HTR-8/SVneo (cell line): ENCODE measurements around the gene PKP3.
"Not testable (repeated sequence)": the region's sequence is repeated elsewhere in the genome, so short reads cannot be mapped to it uniquely, and the experiment has no call there.

ENCODE experiments used
- DNase-seq: peaks from one replicate; pipeline ENCODE4 v3.0.0; 2011; ENCODE audit warnings: low spot score, mixed read lengths; ENCODE audit not compliant: insufficient read length
- FAIRE-seq: peaks from 2 replicates; lab custom pipeline; 2011; peaks lifted over from hg19 to GRCh38; lab: Jason Lieb, UNC

Gene PKP3

DNA sequence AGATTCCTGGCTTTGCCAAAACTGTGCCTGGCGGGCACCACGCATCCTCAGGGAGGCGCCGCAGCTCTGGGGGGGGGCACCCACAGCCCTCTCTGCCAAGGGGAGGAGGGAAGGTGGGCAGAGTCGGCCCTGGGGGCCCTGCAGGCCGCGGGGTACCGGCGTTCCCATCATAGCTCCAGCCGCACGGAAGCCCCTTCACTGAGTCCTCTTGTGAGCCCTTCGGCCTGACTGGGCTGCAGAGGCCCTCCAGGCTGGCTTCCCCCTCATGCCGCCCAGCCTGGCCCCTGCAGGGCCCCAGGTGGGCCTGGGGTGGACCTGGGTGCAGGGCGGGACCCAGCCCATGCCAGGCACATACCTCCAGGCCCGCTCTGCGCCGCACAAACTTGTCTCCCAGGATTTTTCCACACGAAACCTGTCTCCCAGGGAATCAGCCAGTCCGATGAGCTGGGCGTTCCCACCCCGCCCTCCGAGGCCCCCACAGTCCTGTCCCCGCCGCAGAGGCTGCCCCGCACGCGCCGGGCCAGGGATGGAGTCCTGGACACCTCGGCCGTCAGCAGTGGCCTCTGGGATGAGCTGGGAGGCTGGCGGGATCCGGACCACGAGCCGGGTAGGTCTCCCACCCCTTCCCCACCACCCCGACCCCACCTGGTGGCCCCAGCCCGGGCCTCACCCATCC, 1.8 kb upstream of the PKP3 start:
- FAIRE-seq = no peak

DNA sequence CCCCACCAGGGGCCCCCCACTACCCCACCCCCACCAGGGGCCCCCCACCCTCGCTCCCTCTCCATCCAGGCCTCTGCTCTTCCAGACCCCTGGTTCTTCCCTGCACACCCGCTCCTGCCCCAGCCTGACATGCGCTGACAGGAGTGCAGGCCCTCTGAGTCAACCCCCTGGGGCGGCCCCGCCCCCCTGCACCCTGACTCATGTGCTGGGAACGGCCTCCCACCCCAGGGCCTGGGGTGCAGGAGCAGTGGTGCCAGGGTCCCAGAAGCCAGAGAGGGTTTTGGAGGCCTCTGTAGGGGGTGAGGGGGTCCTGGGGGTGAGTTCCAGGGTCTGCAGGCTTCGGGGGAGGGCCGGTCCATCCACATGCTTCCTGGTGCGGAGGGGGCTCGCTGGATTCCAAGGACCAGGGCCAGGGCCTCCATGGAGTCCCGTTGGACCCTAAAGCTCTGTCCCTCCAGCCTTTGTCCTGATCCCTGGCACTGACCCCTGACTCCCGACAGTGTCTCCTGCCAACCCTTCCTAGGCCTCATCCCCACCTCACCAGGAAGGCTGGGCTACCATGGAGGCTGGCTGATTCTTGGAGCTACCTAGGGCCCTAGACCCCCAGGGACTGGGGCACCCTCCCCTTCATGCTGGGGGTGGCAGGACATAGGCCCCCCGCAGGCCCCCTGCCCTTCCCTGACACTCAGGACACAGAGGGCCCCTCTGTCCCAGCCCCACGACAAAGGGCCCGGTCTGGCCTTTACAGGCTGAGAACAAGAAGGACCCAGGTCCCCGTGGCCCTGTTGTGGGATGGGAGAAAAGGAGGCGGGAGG, 583 bp upstream of the PKP3 start:
- FAIRE-seq = peak; percentile 93
- peak; percentile 99 for DNase-seq

More for the DNA sequence above, 1.8 kb upstream of the PKP3 start:
- no peak for DNase-seq

DNA sequence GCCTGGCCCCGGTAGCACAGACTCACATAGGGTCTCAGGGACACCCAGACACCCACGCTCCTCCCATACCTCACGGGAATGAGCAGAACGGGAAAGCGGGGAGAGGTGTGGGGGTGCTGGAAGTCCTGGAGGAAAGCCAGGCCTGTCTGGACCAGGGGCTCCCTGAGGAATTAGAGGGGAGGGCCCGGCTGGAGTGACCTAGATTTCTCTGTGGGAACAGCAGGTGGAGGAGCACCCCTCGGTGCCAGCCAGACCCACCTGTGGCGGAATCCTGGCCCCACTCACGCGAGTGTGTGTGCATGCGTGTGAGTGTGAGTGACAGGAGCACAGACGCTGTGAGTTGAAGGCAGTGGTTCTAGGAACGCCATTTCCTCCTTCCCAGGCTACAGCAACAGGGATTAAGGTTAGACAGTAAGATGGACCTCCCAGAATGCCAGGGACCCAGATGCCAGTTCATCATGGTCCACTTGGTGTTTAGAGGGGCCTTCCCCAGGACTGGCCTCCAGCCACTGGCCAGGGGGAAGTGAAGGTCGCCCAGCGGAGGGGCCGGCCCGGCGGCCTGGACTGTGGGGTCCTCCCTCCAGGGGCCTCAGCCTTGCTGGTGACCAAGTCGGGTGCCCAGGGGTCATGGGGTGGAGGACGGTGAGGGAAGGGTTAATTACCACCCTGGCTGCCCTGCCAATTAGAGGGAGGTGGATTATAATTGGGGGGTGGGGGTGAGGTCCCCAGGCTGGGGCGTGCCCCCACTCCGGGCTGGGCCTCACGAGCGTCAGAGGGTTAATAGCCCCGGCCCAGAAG, 1.0 kb downstream of the PKP3 start:
- DNase-seq = no peak
- peak; percentile 76 for FAIRE-seq

DNA sequence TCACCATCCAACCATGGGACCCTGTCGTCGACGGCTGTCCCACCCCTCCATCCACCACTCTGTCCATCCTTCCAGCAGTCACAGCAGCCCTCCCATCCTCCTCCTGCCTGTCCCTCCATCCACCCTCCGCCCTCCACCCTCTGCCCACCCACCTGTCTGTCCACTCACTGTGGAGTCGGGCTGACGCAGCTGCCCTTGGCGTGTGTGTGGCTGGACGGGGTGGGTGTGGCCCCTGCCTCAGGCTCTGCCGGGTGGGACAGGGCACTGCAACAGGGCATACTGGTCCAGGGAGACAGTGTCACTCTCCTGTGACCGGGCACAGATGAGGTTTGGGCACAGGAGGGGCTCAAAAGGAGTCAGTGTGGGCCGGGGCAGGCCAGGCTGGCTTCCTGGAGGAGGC, 1.9 kb downstream of the PKP3 start:
- FAIRE-seq (no peak), DNase-seq (no peak)

DNA sequence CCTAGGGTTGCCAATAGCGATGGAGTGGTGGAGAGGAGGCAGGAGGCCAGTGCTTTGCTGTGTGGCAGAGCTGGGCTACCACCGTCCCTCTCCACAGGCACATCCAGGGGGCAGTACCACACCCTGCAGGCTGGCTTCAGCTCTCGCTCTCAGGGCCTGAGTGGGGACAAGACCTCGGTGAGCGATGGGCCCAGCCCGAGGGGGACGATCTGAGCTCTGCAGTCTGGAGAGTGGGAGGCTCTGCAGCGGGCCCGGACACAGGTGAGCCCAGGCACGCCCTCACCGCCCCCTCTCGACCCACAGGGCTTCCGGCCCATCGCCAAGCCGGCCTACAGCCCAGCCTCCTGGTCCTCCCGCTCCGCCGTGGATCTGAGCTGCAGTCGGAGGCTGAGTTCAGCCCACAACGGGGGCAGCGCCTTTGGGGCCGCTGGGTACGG, 2.5 kb downstream of the PKP3 start:
- peak; percentile 49 for DNase-seq
- FAIRE-seq = peak; percentile 36

DNA sequence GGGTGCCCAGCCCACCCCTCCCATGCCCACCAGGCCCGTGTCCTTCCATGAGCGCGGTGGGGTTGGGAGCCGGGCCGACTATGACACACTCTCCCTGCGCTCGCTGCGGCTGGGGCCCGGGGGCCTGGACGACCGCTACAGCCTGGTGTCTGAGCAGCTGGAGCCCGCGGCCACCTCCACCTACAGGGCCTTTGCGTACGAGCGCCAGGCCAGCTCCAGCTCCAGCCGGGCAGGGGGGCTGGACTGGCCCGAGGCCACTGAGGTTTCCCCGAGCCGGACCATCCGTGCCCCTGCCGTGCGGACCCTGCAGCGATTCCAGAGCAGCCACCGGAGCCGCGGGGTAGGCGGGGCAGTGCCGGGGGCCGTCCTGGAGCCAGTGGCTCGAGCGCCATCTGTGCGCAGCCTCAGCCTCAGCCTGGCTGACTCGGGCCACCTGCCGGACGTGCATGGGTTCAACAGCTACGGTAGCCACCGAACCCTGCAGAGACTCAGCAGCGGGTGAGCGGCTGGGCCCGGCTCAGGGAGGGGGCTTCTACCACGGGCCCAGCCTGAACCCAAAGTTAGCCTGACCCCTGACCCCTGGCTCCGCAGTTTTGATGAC, 3.0 kb downstream of the PKP3 start:
- no peak for FAIRE-seq
- DNase-seq = no peak

DNA sequence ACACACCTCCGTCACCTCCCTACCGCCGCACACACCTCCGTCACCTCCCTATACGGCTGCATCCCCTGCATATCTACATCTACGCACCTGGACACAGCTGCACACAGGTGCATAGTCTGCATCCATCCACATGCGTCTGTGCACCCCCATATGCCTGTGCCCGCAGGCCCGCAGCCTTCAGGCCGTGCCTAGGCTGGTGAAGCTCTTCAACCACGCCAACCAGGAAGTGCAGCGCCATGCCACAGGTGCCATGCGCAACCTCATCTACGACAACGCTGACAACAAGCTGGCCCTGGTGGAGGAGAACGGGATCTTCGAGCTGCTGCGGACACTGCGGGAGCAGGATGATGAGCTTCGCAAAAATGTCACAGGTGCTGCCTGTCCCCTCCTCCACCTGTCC, 4.8 kb downstream of the PKP3 start:
- FAIRE-seq (peak; percentile 26), DNase-seq (no peak)

DNA sequence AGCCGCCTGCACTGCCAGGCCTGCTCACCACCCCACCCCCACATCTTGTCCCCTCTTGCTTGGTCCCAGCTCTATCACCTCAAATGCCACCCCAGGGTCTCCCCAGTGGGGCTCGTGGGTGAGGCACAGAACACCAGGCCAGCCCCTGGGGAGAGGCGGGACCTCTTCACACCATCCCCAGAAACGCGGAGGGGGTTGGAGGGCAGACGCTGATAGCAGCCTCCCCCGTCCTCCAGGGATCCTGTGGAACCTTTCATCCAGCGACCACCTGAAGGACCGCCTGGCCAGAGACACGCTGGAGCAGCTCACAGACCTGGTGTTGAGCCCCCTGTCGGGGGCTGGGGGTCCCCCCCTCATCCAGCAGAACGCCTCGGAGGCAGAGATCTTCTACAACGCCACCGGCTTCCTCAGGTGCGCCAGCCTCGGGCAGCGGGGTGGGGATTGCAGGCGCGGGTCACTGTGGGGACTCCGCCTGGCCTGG, 5.8 kb downstream of the PKP3 start:
- no peak for FAIRE-seq
- no peak for DNase-seq

DNA sequence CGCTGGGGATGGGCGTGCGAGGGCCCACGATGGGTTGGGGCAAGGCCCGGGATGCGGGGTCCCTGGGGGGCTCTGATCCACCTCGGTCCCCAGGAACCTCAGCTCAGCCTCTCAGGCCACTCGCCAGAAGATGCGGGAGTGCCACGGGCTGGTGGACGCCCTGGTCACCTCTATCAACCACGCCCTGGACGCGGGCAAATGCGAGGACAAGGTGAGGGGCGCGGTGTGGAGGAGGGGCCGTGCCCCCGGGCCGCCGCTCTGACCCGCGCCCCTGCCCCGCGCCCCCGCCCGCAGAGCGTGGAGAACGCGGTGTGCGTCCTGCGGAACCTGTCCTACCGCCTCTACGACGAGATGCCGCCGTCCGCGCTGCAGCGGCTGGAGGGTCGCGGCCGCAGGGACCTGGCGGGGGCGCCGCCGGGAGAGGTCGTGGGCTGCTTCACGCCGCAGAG, 6.3 kb downstream of the PKP3 start:
- FAIRE-seq (no peak), DNase-seq (no peak)

DNA sequence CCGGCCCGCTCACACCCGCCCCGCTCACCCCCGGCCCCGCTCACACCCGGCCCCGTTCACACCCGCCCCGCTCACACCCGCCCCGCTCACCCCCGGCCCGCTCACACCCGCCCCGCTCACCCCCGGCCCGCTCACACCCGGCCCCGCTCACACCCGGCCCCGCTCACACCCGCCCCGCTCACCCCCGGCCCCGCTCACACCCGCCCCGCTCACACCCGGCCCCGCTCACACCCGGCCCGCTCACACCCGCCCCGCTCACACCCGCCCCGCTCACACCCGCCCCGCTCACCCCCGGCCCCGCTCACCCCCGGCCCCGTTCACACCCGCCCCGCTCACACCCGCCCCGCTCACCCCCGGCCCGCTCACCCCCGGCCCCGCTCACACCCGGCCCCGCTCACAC, 7.2 kb downstream of the PKP3 start:
- not testable (repeated sequence) for DNase-seq, FAIRE-seq

DNA sequence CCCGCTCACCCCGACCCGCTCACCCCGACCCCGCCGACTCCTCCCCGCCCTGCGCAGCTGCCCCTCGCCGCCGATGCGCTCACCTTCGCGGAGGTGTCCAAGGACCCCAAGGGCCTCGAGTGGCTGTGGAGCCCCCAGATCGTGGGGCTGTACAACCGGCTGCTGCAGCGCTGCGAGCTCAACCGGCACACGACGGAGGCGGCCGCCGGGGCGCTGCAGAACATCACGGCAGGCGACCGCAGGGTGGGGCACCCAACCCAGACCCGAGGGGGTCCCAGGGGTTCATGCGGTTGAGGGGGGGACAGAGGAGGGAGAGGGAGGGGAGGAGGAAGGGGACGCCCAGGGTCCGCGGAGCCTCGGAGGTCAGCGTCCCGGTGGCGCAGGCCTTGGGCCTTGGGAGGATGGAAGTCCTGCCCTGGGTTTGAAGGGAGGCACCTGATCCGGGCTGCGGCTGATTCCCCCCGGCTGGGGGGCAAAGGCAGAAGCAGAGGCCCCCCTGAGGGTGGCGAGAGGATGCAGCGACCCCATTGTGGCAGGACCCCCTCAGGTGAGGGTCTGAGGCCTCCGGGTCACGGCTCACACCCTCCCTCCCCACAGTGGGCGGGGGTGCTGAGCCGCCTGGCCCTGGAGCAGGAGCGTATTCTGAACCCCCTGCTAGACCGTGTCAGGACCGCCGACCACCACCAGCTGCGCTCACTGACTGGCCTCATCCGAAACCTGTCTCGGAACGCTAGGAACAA, 9.2 kb downstream of the PKP3 start:
- DNase-seq (no peak), FAIRE-seq (no peak)

DNA sequence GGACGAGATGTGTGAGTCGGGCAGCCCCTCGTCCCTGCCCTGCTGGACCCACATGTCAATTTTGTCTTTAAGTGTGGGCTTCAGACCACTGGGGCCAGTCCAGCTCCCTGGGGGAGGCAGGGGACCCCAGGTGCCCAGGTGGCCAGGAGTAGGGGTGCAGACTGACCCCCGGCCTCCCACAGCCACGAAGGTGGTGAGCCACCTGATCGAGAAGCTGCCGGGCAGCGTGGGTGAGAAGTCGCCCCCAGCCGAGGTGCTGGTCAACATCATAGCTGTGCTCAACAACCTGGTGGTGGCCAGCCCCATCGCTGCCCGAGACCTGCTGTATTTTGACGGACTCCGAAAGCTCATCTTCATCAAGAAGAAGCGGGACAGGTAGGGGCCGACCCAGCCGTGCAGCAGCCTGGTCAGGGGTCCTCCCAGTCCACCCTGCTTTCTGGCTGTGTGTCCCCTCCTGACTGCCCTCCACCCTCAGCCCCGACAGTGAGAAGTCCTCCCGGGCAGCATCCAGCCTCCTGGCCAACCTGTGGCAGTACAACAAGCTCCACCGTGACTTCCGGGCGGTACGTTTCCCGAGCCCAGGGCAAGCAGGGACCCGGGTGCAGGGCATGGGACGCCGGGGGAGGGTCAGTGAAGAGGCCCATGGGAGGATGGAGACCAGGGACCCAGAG, 9.9 kb downstream of the PKP3 start:
- DNase-seq = no peak
- FAIRE-seq = no peak

DNA sequence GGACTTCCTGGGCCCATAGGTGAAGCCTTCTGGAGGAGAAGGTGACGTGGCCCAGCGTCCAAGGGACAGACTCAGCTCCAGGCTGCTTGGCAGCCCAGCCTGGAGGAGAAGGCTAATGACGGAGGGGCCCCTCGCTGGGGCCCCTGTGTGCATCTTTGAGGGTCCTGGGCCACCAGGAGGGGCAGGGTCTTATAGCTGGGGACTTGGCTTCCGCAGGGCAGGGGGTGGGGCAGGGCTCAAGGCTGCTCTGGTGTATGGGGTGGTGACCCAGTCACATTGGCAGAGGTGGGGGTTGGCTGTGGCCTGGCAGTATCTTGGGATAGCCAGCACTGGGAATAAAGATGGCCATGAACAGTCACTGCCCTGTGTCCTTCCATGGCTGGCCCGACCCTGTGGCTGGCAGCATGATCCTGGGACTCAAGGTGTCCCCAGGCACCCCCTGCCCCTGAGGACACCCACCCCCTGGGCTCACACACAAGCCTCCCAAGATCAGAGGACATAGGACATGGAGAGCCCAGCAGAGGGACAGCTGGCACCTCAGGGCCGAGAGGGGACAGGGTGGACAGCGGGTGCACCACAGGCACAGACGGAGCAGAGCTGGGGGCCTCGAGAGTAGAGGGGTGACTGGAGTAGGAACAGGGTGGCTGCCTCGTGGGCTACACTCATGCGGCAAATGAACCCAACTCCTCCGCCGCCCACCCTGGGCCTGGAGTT, 10.7 kb downstream of the PKP3 start:
- DNase-seq = no peak
- FAIRE-seq = no peak

DNA sequence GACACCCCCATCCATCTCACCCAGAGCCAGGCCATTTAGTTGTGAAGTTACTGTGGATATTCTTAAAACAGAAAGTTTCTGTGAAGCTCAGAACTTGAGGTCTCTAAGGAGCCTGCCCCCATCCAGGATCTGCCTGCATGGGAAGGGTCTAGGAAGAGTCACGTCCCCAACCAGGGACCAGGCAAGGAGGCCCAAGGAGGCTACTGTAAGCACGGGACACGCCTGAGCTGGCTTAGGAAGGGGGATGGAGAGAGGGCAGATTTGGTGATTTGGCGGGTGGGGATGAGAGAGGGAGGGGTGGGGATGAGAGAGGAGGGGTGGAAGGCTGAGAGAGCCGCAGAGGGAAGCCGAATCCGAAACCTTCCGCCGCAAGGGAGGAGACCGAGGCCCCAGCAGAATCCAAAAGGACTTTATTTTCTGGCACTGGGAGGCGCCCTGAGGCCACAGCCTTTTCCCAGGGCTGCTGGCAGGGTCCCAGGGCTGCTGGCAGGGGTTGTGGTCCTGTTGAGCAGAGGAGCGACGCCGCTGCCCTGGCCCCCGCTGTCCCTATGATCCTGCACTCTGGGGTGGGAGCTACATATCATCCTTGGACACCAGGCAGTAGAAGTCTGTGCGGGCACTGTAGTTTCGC, 11.4 kb downstream of the PKP3 start:
- no peak for FAIRE-seq
- DNase-seq = no peak

DNA sequence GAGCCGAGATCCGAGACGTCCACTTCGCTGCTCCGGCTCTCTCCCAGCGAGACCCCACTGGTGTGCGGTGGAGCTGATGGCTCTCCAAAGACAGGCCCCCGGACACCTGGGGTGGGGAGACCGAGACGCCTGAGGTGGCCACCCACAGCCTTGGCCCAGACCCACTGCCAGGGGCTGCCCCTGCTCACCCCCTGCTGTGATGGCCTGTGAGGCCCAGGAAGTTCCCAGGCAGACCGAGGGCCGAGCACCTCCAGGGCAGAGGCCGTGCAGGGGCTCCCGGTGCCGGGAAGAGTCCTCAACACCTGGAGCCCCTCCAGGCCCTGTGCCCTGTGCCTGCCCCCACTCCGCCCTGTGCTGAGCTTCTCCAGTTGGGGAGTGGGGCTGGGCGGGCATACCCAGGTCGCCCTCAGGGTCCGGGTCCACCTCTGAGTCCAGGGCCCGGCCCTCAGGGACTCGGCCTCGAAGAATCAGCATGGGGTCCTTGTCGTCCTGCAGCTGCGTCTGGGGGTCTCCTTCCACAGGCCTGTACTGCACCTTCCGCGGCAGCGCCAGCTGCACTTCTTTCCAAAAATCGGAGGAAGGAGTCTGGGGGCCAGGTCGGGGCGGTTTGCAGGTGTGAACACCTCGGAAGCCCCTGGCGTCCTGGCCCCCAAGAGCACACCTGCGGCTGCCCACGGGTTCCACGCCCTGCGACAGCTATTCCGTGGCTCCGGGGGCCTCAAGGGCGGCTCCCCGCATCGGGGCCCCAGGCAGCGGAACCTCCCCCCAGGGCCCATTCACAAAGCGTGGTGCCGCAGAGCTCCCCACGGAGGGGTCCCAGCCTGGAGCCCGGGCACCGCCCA, 12.2 kb downstream of the PKP3 start:
- FAIRE-seq = no peak
- DNase-seq = no peak

DNA sequence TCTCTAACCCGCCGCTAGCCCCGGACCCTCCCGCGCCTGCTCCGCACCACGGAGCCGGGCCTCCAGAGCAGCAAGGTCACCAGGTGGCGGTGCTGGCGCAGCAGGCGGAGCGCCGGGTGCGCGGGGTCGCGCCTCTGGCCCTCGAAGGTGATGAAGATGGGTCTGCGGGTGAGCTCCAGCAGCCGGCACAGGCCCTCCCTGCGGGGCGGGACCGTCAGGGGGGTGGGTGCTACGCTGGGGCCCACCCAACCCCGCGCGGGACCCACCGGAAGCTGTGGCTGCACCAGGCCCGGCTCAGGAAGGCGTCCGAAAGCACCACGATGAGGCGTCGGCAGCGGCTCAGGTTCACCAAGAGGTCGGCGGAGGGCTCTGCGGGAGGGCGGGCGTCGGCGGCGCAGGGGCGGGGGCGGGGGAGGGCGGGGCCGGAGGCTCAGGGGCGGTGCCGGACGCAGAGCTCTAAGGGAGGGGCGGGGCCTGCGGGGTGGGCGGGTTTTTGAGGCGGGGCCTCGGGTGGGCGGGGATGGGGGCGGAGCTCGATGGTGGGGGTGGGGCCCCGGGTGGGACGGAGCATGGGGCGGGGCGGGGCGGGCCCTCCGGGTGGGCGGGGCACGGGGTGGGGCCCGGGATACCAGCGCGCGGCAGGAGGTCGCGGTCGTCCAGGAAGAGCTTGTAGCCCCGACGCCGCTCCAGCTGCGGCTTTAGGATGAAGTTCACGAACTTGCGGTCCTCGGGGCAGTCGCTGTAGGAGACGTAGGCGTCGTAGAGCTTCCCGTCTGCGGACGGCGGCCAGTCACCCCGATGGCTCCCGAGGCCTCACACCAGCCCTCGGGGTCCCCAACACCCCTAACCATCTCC, 13.0 kb downstream of the PKP3 start:
- FAIRE-seq = no peak

More for the DNA sequence above, 13.0 kb downstream of the PKP3 start:
- peak; percentile 48 for DNase-seq
